GM11168 (cell line): ENCODE data around the gene CD47.

ENCODE experiments used
- in situ Hi-C: fragments of 300-500 bp; cut with MboI; formaldehyde crosslinking; loops from one replicate; pipeline ENCODE4 v1.12.0; 2022; ENCODE audit warnings: low sequenced_read_pairs; ENCODE audit not compliant: unreplicated experiment

The CD47 gene

DNA sequence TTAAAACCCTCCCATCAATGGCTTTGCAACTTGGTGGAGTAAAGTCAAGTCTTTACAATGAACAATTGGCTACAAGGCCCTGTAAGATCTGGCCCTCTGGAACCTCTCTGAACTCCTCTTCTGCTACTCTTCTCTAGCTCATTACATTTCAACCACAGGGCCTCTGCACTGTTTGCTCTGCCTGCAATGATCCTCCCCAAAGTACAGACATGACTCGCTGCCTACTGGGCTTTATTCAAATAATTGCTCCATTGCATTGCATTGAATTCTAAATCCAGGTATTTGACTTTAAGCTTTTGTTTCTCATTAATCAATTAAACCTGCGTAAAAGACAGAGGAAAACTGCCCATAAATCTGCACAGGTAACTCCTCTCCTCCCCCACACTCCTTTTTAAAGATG, 96.7 kb downstream of the CD47 start:
- in situ Hi-C loops: no loop called here

- in situ Hi-C loops: no loop called here
Measured at GRCh38 chr3:107993771-107994170, 97.1 kb downstream of the CD47 start.
